Activated CD8-positive, alpha-beta memory T cell treated with anti-CD3 and anti-CD28 coated beads, Interleukin-2, amount 50 U/mL, for 1 hour (primary cell): ENCODE data around the gene ASB8.

ENCODE experiments used
- DNase-seq: peaks from one replicate; pipeline ENCODE4 v3.0.0-alpha.2; 2020; ENCODE audit errors: extremely low read depth

The ASB8 gene

GRCh38 chr12:48157018-48157888, at the start of gene ASB8:
TSS of gene ASB8 (minus strand) at chr12:48157515. CDS start at chr12:48153496, 4,019 bp downstream.
- DNase-seq, result peak; percentile 98

GRCh38 chr12:48203192-48203591, 45.9 kb upstream of the ASB8 start, which contains the start of gene OR10AD1:
TSS of gene OR10AD1 (minus strand) at chr12:48203292. CDS start at chr12:48203292, 0 bp downstream.
- DNase-seq, result no peak

- DNase-seq, result no peak
These were observed 45.5 kb upstream of the ASB8 start for GRCh38 chr12:48202766-48203165.

GRCh38 chr12:48201516-48201915, 44.2 kb upstream of the ASB8 start:
- DNase-seq, result no peak

- no peak for DNase-seq
These were observed 43.8 kb upstream of the ASB8 start for GRCh38 chr12:48201091-48201490.

- no peak for DNase-seq
These were observed 42.5 kb upstream of the ASB8 start for GRCh38 chr12:48199774-48200221.

GRCh38 chr12:48198985-48199384, 41.7 kb upstream of the ASB8 start:
- no peak for DNase-seq

GRCh38 chr12:48198672-48198971, 41.3 kb upstream of the ASB8 start:
- no peak for DNase-seq

GRCh38 chr12:48197971-48198671, 40.8 kb upstream of the ASB8 start:
- DNase-seq, result peak; percentile 74

GRCh38 chr12:48197549-48197970, 40.2 kb upstream of the ASB8 start:
- no peak for DNase-seq

GRCh38 chr12:48194799-48195201, 37.5 kb upstream of the ASB8 start:
- no peak for DNase-seq

GRCh38 chr12:48193623-48194022, 36.3 kb upstream of the ASB8 start:
- no peak for DNase-seq

- DNase-seq, result no peak
These were observed 35.5 kb upstream of the ASB8 start for GRCh38 chr12:48192861-48193260.

- DNase-seq, result no peak
These were observed 33.8 kb upstream of the ASB8 start for GRCh38 chr12:48191096-48191495.

GRCh38 chr12:48189331-48190125, 32.2 kb upstream of the ASB8 start:
- DNase-seq, result no peak

- no peak for DNase-seq
These were observed 30.8 kb upstream of the ASB8 start for GRCh38 chr12:48187916-48188695.

- DNase-seq, result no peak
These were observed 28.0 kb upstream of the ASB8 start for GRCh38 chr12:48185181-48185919.

GRCh38 chr12:48184549-48184922, 27.2 kb upstream of the ASB8 start:
- DNase-seq, result no peak

- no peak for DNase-seq
These were observed 26.7 kb upstream of the ASB8 start for GRCh38 chr12:48183876-48184548.
